HG02571 (cell line): ENCODE data around the gene STARD9.
"Not testable (repeated sequence)": the region's sequence is repeated elsewhere in the genome, so short reads cannot be mapped to it uniquely, and the experiment has no call there.

Source experiments
- ATAC-seq: cut with Tn5 transposase; IDR thresholded peaks from one replicate; pipeline ENCODE4 v1.9.1; 2021; ENCODE audit warnings: mild to moderate bottlenecking, moderate library complexity; ENCODE audit not compliant: unreplicated experiment

The STARD9 gene

GRCh38 chr15:42759093-42759492 lies 183.7 kb downstream of the STARD9 start:
- no peak for ATAC-seq

- ATAC-seq, result no peak
Observed at GRCh38 chr15:42760759-42761158, 185.4 kb downstream of the STARD9 start.

- ATAC-seq, result not testable (repeated sequence)
Observed at GRCh38 chr15:42761813-42762212, 186.4 kb downstream of the STARD9 start.

- ATAC-seq, result not testable (repeated sequence)
Observed at GRCh38 chr15:42764154-42764731, 188.8 kb downstream of the STARD9 start.

- ATAC-seq, result not testable (repeated sequence)
Observed at GRCh38 chr15:42766109-42766508, 190.7 kb downstream of the STARD9 start.
